Right kidney (tissue), 9 donors: ENCODE data around the gene NXPH1.
A peak's percentile ranks its signal among the peaks of the same experiment; 100 is the strongest.

Experiments used
- DNase-seq: peaks from one replicate; pipeline ENCODE4 v3.0.0-alpha.2; 2016
- long read RNA-seq, 8 donors: transcript quantifications; one replicate each; lab custom pipeline, GENCODE V29; 2026

NXPH1 gene
- long read RNA-seq, donor 1: 0 reads
- long read RNA-seq, donor 2: 0 reads
- long read RNA-seq, donor 3: 0 reads
- long read RNA-seq, donor 4: 0 reads
- long read RNA-seq, donor 5: 0 reads
- long read RNA-seq, donor 6: 0 reads
- long read RNA-seq, donor 7: 0 reads
- long read RNA-seq, donor 8: 0 reads

GRCh38 chr7:8433477-8434289, at the start of gene NXPH1:
Gene NXPH1 (plus strand): TSS chr7:8433609.
- DNase-seq: peak; percentile 66

GRCh38 chr7:8384901-8385300, 48.5 kb upstream of the NXPH1 start:
- DNase-seq: no peak

- DNase-seq: no peak
Measured at GRCh38 chr7:8386926-8387550, 46.4 kb upstream of the NXPH1 start.

- DNase-seq: no peak
Measured at GRCh38 chr7:8387551-8388256, 45.7 kb upstream of the NXPH1 start.

GRCh38 chr7:8388257-8388625, 45.2 kb upstream of the NXPH1 start:
- DNase-seq: no peak

GRCh38 chr7:8389593-8390261, 43.7 kb upstream of the NXPH1 start:
- DNase-seq: peak; percentile 12

GRCh38 chr7:8390262-8390626, 43.2 kb upstream of the NXPH1 start:
- peak; percentile 9 for DNase-seq

- no peak for DNase-seq
Measured at GRCh38 chr7:8391353-8392062, 41.9 kb upstream of the NXPH1 start.

GRCh38 chr7:8396294-8396693, 37.1 kb upstream of the NXPH1 start:
- no peak for DNase-seq

GRCh38 chr7:8408871-8409270, 24.5 kb upstream of the NXPH1 start:
- no peak for DNase-seq

GRCh38 chr7:8411103-8411502, 22.3 kb upstream of the NXPH1 start:
- no peak for DNase-seq

- no peak for DNase-seq
Measured at GRCh38 chr7:8413600-8413999, 19.8 kb upstream of the NXPH1 start.

- no peak for DNase-seq
Measured at GRCh38 chr7:8418629-8419245, 14.7 kb upstream of the NXPH1 start.

- DNase-seq: no peak
Measured at GRCh38 chr7:8422177-8422576, 11.2 kb upstream of the NXPH1 start.

- no peak for DNase-seq
Measured at GRCh38 chr7:8423057-8423456, 10.4 kb upstream of the NXPH1 start.

GRCh38 chr7:8425223-8425622, 8.2 kb upstream of the NXPH1 start:
- no peak for DNase-seq

GRCh38 chr7:8430643-8431042, 2.8 kb upstream of the NXPH1 start:
- no peak for DNase-seq

- DNase-seq: peak; percentile 63
Measured at GRCh38 chr7:8434290-8435002, 1.0 kb downstream of the NXPH1 start.

GRCh38 chr7:8435095-8435494, 1.7 kb downstream of the NXPH1 start:
- DNase-seq: no peak

- no peak for DNase-seq
Measured at GRCh38 chr7:8435590-8436545, 2.5 kb downstream of the NXPH1 start.
